ENCODE results near the gene SPRED3. TPM values are rescaled to one million over a fixed set of nuclear protein-coding genes. Genes with fewer than 3 reads are reported as not detected.

SPRED3 gene
- total and polyA plus RNA-seq, 4 donors = under 0.01 to 0.09 TPM; not detected in 2

GRCh38 chr19:38399081-38399480 lies 10.6 kb downstream of the SPRED3 start:
- Histone ChIP-seq H3K9me3 (ENCODE audit: control insufficient read depth in 4 of 4, low read length in 3 of 4) (no peaks in the 10 kb centered on the region), H3K4me1 (ENCODE audit: control insufficient read depth in 4 of 4, insufficient read depth in 4 of 4, low read length in 3 of 4) (peaks cover 0 to 5% (median 1%) of the 10 kb centered on the region in 4 donors), H3K4me3 (ENCODE audit: low read depth in 1 of 3, low read length in 3 of 3) (no peak overlapping the region), H3K27me3 (ENCODE audit: control insufficient read depth in 4 of 4, insufficient read depth in 4 of 4, low read length in 3 of 4) (peaks cover 0 to 4% (median 0%) of the 10 kb centered on the region in 4 donors), H3K9ac (ENCODE audit: low read depth in 1 of 2, low read length in 2 of 2) (no peak overlapping the region), H3K27ac (ENCODE audit: low read depth in 1 of 2, low read length in 2 of 2) (no peak overlapping the region), H3K36me3 (ENCODE audit: control insufficient read depth in 4 of 4, insufficient read depth in 3 of 4, low read depth in 1 of 4, low read length in 3 of 4) (no peaks in the 10 kb centered on the region)
- no peak for DNase-seq (ENCODE audit: low spot score)
- TF ChIP-seq FOXA2 (IDR thresholded peaks at IDR 0.05) = no peak
- 55% methylated on average over 9 of the region's 9 CpGs for WGBS

- no peak for DNase-seq (ENCODE audit: low spot score)
- WGBS = 78% methylated on average over 1 of the region's 1 CpG
- Histone ChIP-seq H3K9me3 (ENCODE audit: control insufficient read depth in 4 of 4, low read length in 3 of 4) (no peaks in the 10 kb centered on the region), H3K9ac (ENCODE audit: low read depth in 1 of 2, low read length in 2 of 2) (no peak overlapping the region), H3K36me3 (ENCODE audit: control insufficient read depth in 4 of 4, insufficient read depth in 3 of 4, low read depth in 1 of 4, low read length in 3 of 4) (no peaks in the 10 kb centered on the region), H3K27me3 (ENCODE audit: control insufficient read depth in 4 of 4, insufficient read depth in 4 of 4, low read length in 3 of 4) (no peaks in the 10 kb centered on the region), H3K4me1 (ENCODE audit: control insufficient read depth in 4 of 4, insufficient read depth in 4 of 4, low read length in 3 of 4) (peaks cover 0 to 7% (median 3%) of the 10 kb centered on the region in 4 donors), H3K27ac (ENCODE audit: low read depth in 1 of 2, low read length in 2 of 2) (no peak overlapping the region), H3K4me3 (ENCODE audit: low read depth in 1 of 3, low read length in 3 of 3) (no peak overlapping the region)
- TF ChIP-seq HNF4G (IDR thresholded peaks at IDR 0.05) (no peak), HNF4A (conservative IDR thresholded peaks at IDR 0.05) (no peak), CTCF (IDR thresholded peaks at IDR 0.05; ENCODE audit: low read depth, low read length, missing input control) (no peak), RXRA (IDR thresholded peaks at IDR 0.05) (no peak), GABPA (IDR thresholded peaks at IDR 0.05 in 1 of 2, conservative IDR thresholded peaks at IDR 0.05 in 1 of 2) (no peak), REST (IDR thresholded peaks at IDR 0.05) (no peak)
Measured at GRCh38 chr19:38399537-38399936, 11.0 kb downstream of the SPRED3 start.

- TF ChIP-seq RAD21 (IDR thresholded peaks at IDR 0.05) (no peak), ZBTB33 (IDR thresholded peaks at IDR 0.05) (no peak), HNF4A (conservative IDR thresholded peaks at IDR 0.05) (no peak), GABPA (IDR thresholded peaks at IDR 0.05 in 1 of 2, conservative IDR thresholded peaks at IDR 0.05 in 1 of 2) (no peak)
- H3K4me1 ChIP-seq (ENCODE audit: control insufficient read depth in 4 of 4, insufficient read depth in 4 of 4, low read length in 3 of 4) = peaks cover 0 to 7% (median 3%) of the 10 kb centered on the region in 4 donors
- H3K27me3 ChIP-seq (ENCODE audit: control insufficient read depth in 4 of 4, insufficient read depth in 4 of 4, low read length in 3 of 4) = no peaks in the 10 kb centered on the region
- 77% methylated on average over 5 of the region's 5 CpGs for WGBS
- no peak overlapping the region for H3K27ac ChIP-seq (ENCODE audit: low read depth in 1 of 2, low read length in 2 of 2)
- DNase-seq (ENCODE audit: low spot score) = no peak
- no peaks in the 10 kb centered on the region for H3K36me3 ChIP-seq (ENCODE audit: control insufficient read depth in 4 of 4, insufficient read depth in 3 of 4, low read depth in 1 of 4, low read length in 3 of 4)
- no peak overlapping the region for H3K4me3 ChIP-seq (ENCODE audit: low read depth in 1 of 3, low read length in 3 of 3)
- H3K9me3 ChIP-seq (ENCODE audit: control insufficient read depth in 4 of 4, low read length in 3 of 4) = no peaks in the 10 kb centered on the region
- H3K9ac ChIP-seq (ENCODE audit: low read depth in 1 of 2, low read length in 2 of 2) = no peak overlapping the region
Measured at GRCh38 chr19:38400361-38400760, 11.9 kb downstream of the SPRED3 start.

All from liver (tissue), 9 donors.